BE2C (cell line): Measurements from ENCODE around the gene COL1A1.

Experiments
- DNase-seq: peaks from one replicate; pipeline ENCODE4 v3.0.0-alpha.2; 2020
- H3K27me3 ChIP-seq: fragments of 250-450 bp; sonication (Bioruptor Pico); 2 replicates; pipeline ENCODE4 v1.5.1; 2020; ENCODE audit warnings: mild to moderate bottlenecking
- H3K36me3 ChIP-seq: fragments of 250-450 bp; sonication (Bioruptor Pico); 2 replicates; pipeline ENCODE4 v1.5.1; 2020; ENCODE audit warnings: mild to moderate bottlenecking
- H3K4me1 ChIP-seq: fragments of 250-450 bp; sonication (Bioruptor Pico); 2 replicates; pipeline ENCODE4 v1.5.1; 2020
- H3K4me3 ChIP-seq: 2 replicates; pipeline ENCODE4 v1.5.1; 2011; ENCODE audit warnings: low read depth, low read length
- H3K9me3 ChIP-seq: fragments of 250-450 bp; sonication (Bioruptor Pico); 2 replicates; pipeline ENCODE4 v1.5.1; 2020
- CTCF ChIP-seq: IDR thresholded peaks from 2 replicates; pipeline ENCODE4 v1.5.1; 2012; ENCODE audit warnings: mild to moderate bottlenecking, low read depth, low read length

The COL1A1 gene

GRCh38 chr17:50165466-50165865 is 36.0 kb downstream of the COL1A1 start:
- H3K36me3 ChIP-seq, result no peaks in the 10 kb centered on the region
- TF ChIP-seq CTCF, result no peak
- H3K4me1 ChIP-seq, result peaks cover 4% of the 10 kb centered on the region; the same call in 1 of the 2 replicates
- H3K27me3 ChIP-seq, result no peaks in the 10 kb centered on the region
- no peaks in the 10 kb centered on the region for H3K9me3 ChIP-seq
- no peak overlapping the region for H3K4me3 ChIP-seq
- DNase-seq, result no peak

- TF ChIP-seq CTCF, result no peak
- no peaks in the 10 kb centered on the region for H3K36me3 ChIP-seq
Observed at GRCh38 chr17:50165066-50165465, 36.4 kb downstream of the COL1A1 start.

GRCh38 chr17:50164697-50164988 is 36.8 kb downstream of the COL1A1 start:
- Histone ChIP-seq H3K27me3 (no peaks in the 10 kb centered on the region), H3K4me3 (no peak overlapping the region), H3K9me3 (no peaks in the 10 kb centered on the region), H3K4me1 (peaks cover 4% of the 10 kb centered on the region; the same call in 1 of the 2 replicates), H3K36me3 (no peaks in the 10 kb centered on the region)
- TF ChIP-seq CTCF, result no peak
- DNase-seq, result no peak

More at GRCh38 chr17:50165066-50165465, 36.4 kb downstream of the COL1A1 start:
- Histone ChIP-seq H3K4me1 (peaks cover 4% of the 10 kb centered on the region; the same call in 1 of the 2 replicates), H3K27me3 (no peaks in the 10 kb centered on the region), H3K4me3 (no peak overlapping the region), H3K9me3 (no peaks in the 10 kb centered on the region)
- no peak for DNase-seq

DNA sequence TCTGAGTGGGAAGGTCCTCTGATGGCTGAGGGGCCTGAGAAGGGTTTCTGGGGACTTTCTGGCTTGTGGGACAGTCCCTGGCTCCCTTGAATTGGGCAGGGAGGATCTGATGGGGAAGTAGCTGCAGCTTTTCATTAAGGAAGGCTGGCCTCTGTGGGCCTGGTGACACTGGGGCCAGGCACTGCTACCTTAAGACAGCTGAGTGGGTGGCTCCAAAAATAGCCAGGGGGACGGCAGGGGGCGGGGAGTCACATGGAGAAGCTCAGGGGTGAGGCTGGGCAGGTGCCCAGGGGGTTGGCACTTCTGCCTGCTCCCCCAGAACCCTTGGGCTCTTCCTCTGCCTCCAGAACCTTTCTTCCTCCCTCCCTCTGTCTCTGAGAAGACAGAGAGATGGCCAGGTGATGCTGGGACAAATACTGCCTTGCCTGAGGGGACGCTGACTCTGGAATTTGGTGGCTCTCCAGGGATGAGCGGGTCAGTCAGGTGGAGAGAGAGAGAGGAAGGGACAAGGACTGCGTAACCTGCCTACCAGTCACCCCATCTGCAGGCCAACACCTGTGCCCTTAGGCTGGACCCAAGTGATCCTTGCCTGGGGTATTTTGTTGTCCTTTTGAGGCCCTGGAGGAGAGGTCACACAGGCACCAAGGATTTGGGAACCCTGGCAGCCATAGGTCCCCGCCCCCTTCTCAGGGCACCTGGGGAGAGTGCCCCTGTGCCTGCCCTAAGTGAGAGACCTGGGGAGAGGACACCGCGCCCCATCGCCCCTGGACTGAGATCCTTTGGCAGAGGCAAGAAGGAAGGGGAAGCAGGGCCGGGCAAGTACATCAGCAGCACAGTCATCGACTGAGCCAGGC is 37.4 kb downstream of the COL1A1 start:
- peaks cover 4% of the 10 kb centered on the region; the same call in 1 of the 2 replicates for H3K4me1 ChIP-seq
- DNase-seq, result no peak

DNA sequence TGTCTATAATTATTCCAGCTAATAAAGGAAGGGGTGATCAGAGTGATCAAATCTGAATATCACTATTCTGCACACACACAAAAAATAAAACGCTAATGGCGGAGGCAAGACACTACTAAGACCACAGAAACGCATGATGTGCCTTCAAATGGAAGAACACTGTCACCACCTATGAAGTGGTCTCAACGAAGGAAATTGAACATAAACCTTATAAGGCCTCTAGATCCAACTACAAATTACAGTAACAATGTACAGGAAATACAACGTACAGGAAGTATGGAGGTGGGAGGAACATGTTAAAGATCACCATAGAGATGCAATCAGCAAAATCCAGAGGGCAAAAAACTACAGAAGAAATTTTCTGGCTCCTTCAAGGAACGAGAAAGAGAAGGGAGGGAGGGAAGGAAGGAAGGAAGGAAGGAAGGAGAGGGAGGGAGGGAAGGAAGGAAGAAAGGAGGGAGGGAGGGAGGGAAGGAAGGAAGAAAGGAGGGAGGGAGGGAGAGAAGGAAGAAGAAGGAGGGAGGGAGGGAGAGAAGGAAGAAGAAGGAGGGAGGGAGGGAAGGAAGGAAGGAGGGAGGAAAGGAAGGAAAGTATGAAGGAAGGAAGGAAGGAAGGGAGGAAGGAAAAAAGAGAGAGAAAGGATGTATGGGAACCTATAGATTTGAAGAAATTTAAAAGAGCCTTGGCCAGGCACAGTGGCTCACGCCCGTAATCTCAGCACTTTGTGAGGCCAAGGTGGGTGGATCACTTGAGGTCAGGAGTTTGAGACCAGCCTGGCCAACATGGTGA is 38.8 kb downstream of the COL1A1 start:
- TF ChIP-seq CTCF, result no peak
- no peak for DNase-seq
- H3K9me3 ChIP-seq, result no peaks in the 10 kb centered on the region
- H3K4me1 ChIP-seq, result peaks cover 4% of the 10 kb centered on the region; the same call in 1 of the 2 replicates
- H3K27me3 ChIP-seq, result no peaks in the 10 kb centered on the region
- H3K4me3 ChIP-seq, result no peak overlapping the region
- no peaks in the 10 kb centered on the region for H3K36me3 ChIP-seq

More for the DNA sequence above, 37.4 kb downstream of the COL1A1 start:
- Histone ChIP-seq H3K27me3 (no peaks in the 10 kb centered on the region), H3K4me3 (no peak overlapping the region), H3K9me3 (no peaks in the 10 kb centered on the region), H3K36me3 (no peaks in the 10 kb centered on the region)
- TF ChIP-seq CTCF, result no peak
